NCI-H82 (cell line): ENCODE results near the gene UCP2.
A peak's percentile ranks its signal among the peaks of the same experiment; 100 is the strongest.

Experiments used
- DNase-seq: peaks from one replicate; lab custom pipeline; 2025; lab: John Stamatoyannopoulos, UW

Gene UCP2

GRCh38 chr11:73971175-73971719 lies 11.4 kb downstream of the UCP2 start:
- no peak for DNase-seq

GRCh38 chr11:73969991-73970800 lies 12.4 kb downstream of the UCP2 start:
- peak; percentile 10 for DNase-seq

GRCh38 chr11:73969091-73969490 lies 13.6 kb downstream of the UCP2 start:
- DNase-seq = no peak

- peak; percentile 67 for DNase-seq
These were observed 14.2 kb downstream of the UCP2 start for GRCh38 chr11:73968356-73968966.

- DNase-seq = peak; percentile 35
These were observed 16.9 kb downstream of the UCP2 start for GRCh38 chr11:73965764-73966121.

GRCh38 chr11:73965076-73965763 lies 17.4 kb downstream of the UCP2 start:
- DNase-seq = no peak

- no peak for DNase-seq
These were observed 18.8 kb downstream of the UCP2 start for GRCh38 chr11:73963861-73964260.

GRCh38 chr11:73962101-73962705 lies 20.4 kb downstream of the UCP2 start:
- DNase-seq = no peak

GRCh38 chr11:73961321-73961720 lies 21.3 kb downstream of the UCP2 start:
- DNase-seq = no peak

GRCh38 chr11:73958521-73959141 lies 24.0 kb downstream of the UCP2 start:
- DNase-seq = peak; percentile 34

- peak; percentile 63 for DNase-seq
These were observed 24.8 kb downstream of the UCP2 start for GRCh38 chr11:73957654-73958361.

GRCh38 chr11:73956876-73957653 lies 25.6 kb downstream of the UCP2 start:
- peak; percentile 36 for DNase-seq

GRCh38 chr11:73951797-73952196 lies 30.8 kb downstream of the UCP2 start:
- no peak for DNase-seq

GRCh38 chr11:73950869-73951710 lies 31.6 kb downstream of the UCP2 start, which contains the start of gene DNAJB13:
Gene DNAJB13, plus strand, starts transcription at chr11:73951026. Its CDS starts 44 bp downstream, at chr11:73951070.
- peak; percentile 75 for DNase-seq

- no peak for DNase-seq
These were observed 32.7 kb downstream of the UCP2 start for GRCh38 chr11:73949912-73950311.

- no peak for DNase-seq
These were observed 33.4 kb downstream of the UCP2 start for GRCh38 chr11:73949246-73949645.

- no peak for DNase-seq
These were observed 35.7 kb downstream of the UCP2 start for GRCh38 chr11:73946798-73947458.

GRCh38 chr11:73945396-73945795 lies 37.2 kb downstream of the UCP2 start:
- no peak for DNase-seq

- DNase-seq = no peak
These were observed 37.7 kb downstream of the UCP2 start for GRCh38 chr11:73944901-73945300.
